T-helper 22 cell (primary cell): ENCODE results near the gene CBX5.

ENCODE experiments used
- DNase-seq: peaks from one replicate; pipeline ENCODE4 v3.0.0-alpha.2; 2020; ENCODE audit warnings: low read depth

The CBX5 gene

DNA sequence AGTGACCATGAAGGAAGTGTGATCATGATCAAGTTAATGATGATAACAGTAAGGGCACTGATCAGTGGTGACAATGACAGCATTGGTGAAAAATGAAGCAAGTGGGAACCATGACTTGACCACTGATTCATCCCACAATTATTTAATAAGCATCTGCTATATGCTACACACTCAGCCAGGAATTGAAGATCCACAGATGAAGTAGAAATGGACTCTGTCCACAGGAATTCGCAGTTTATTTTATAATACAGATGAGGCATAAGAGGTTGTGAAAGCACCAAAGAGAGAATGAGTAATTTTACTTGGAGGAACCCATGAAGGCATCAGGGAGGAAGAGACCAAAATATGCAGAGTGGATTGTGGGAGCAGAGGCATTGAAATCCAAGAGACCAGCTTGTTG, 57.3 kb downstream of the CBX5 start:
- DNase-seq: no peak

DNA sequence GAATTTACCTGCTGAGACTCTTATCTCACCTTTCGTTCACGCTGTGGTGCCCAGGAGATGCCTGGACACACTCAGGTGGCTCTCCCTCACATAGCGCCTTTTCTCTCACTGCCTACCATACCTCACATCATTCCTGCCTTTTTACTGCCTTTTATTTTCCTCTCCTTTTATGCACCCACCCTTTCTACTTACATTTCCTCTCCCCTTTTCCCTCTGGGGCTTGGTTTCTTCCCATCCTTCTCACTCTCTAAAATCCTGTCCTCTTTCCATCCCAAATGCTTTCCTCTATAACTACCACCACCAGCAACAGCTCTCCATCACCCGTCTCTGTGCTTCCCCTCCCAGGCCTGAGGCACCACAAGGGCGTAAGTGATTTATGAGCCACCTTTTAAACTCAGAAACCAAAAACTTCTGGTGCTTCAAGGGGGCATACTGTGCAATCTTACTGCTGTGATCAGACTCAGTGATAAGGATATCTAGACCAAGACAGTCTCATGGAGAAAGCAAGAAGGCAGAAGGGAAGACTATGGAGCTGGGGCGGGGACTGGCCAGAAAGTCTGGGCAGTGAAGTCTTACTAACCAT, 58.4 kb downstream of the CBX5 start:
- DNase-seq: no peak

DNA sequence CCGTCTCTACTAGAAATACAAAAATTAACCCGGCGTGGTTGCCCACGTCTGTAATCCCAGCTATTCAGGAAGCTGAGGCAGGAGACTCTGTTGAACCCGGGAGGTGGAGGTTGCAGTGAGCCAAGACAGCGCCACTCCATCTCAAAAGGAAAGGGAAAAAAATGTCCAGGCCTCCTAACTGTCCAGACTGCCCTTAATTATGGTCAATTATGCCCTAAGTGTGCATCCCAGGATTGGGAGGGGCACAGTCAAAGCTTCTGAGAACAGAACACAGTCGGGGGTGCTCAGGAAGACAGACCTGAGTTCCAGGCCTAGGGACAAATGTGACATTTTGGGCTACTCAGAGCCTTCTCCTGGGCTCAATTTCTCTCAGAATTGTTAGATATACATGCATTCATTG, 59.4 kb downstream of the CBX5 start:
- DNase-seq: no peak

DNA sequence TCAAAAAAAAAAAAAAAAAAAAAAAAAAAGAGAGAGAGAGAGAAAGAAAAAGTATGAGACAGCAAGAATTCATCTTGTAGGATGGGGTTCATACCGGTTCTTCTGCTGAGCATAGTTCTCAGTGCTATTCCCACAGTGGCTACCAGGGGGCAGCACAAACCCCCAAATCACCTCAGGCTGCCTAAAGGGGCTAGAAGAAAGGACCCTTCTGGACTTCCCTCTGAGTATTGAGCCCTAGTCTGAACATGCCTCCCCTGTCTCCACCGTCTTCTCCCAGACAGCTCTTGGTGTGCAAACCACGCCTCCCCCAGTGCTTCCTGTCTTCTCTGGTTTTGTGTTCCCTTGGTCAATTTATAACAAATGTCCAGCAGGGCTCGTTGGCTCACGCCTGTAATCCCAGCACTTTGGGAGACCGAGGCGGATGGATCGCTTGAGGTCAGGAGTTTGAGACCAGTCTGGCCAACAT, 59.8 kb downstream of the CBX5 start:
- peak; percentile 18 for DNase-seq

DNA sequence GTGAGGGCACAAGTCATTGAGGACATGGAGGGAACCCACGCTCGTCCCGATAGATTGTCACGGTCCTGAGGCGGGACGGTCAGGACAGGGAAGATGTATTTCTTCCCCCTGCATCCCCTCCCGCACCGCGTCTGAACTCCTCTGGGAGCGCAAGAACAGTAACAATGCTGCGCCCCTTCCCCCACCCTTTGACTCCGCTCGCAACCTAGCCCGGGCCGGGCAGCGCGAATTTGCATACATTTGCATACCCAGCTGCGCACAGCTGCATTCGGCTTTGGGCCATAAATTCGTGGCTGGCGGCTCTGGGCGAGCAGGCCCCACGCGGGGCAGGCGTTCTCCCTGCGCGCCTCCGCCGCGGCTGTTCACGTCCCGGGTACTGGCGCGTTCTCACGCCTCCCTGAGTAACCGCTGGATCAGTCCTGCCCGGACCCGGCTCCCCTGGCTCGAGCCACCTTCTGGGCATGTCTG, 62.1 kb downstream of the CBX5 start:
- no peak for DNase-seq

DNA sequence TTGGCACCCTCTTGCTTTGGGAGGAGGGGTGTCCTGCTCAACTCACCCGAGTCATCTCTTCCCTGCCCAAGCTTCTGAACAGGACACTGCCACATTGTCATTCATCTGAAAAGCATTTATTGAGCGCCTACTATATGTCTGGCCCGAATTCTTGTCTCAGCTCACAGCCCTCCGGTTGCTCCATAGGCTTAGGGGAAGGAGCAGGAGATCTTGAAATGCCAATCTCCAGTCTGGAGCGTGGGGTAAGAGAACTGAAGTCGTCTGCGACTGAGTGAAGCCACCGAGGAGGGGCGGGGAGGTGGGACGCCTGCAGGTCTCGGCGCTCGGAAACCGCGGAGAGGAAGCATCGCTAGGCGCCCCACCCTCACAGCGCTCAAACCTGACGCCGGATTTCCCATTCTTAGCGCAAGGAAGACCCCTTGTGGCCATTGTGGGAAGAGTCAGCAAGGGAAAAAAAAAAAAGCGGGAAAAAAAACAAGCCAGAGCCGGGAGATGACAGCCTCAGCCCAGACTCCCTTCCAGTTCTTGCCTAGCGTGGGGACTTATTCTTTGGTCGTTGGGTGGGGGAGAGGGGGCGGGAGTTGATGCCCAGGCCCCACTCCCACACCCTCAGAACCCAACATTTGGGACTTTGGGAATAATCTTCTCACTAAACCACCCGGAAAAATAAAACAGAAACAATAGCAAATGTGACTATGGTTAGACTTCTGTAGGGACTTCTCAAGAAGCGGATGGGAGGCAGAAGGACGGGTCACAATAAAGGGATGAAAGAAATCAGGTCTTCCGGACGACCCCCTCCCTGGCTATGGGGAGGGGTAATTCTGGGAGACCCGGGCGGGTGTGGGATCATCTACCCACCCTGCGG, 62.9 kb downstream of the CBX5 start:
- DNase-seq: peak; percentile 72

DNA sequence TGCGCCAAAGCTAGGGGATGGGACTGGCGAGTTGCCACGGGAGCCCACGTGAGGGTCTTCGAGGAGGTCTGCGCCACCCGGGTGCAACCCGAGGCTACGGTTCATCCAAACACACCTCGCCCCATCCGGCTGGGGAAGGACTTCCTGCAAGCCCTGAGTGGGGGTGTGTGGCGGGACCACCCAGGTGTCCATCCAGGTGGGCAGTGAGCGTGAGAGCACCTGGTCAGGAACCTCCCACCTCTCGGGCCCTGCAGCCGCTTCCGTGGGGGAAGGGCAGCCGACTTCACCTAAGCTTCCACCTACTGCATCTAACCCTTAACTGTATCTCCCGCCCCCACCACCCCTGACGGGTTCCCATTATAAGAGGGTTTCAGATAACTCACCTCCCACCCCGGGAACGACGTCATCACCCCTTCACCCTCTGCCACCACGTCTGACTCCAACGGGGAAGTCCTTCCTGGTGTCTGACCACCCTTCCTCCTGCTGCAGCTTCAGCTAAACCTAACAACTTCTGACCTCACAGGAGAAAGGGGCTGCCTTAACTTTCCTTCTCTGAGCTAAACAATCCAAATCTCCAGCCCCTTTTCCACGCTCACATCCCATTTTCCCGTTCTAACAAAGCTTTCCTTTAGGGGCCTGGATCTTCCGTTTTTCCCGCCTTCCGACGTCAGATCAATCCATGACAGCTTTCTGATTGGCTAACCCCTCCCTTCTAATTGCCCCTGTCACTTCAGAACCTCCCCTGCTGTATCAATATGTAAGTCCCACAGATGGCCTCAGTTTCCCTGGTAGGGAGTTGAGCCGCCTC, 63.7 kb downstream of the CBX5 start:
- peak; percentile 48 for DNase-seq

DNA sequence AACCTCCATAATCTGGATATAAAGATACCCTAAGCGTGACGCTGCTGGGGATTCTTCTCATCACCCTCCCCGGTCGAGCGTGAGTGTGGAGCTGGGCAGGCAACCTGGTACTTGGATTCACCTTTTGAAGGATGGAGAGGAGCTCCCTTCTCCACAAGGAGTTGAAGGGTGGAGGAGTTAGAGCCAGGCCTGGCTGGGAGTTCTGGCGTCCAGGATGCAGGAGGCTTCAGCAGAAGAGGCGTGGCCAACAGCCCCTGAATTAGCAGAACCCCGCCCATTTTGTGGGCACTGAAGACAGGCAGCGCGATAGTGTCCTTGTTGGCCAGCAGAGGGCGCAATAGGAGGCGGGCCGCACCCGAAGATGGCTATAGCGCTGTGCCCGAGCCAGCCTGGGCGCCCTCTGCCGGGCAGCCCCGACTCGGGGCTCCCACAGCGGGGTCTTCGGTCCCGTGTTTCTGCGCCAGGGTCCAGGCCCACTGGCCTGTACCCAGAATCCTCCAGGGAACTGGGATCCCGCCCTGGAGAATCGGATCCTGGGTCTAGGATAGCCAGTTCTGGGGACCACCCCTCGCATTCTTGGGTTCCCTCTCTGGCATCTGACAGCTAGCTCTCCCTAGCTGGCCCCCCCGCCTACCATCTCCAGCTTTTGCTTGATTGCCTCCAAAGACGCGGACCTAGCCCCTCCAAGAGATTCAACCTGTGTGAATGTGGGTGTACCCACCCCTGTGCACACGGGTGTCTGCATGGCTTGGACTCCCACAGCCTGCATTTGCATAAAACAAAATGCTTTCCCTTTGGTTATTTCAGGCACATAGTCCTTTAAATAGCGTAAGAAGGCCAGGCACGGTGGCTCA, 65.1 kb downstream of the CBX5 start:
- DNase-seq: peak; percentile 76

DNA sequence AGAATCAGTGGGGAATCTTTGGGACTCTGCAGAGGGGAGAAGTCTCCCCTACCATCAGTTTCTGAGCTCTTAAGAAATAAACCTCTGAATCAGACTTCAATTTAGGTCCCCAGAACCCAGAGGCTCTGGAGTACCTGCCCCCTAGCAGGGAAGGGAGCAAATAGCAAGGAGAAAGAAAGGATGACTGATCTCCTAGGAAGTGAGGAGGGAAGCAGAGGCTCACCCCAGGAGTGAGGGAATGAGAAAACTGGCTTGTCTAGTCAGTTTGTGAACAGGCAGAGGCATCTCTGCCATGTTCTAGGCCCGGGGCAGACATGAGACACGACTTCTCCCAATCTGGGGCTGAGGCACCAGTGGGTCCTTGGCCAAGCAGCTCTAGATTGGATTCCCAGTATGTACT, 66.8 kb downstream of the CBX5 start:
- no peak for DNase-seq

DNA sequence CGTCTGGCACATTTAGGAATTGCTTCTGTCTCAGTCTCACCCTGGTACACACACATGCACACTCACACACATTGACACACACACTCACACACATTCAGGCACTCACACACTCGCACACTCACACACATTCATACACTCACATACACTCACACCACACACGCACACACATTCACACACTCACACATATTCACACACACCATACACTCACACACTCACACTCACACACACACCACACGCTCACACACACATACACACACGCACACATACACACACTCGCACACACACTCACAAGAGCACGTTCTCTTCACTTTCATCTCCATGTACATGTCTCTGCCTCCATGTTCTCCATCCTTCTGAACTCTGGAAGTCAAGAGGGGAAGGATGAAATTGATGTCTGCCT, 68.0 kb downstream of the CBX5 start:
- no peak for DNase-seq

DNA sequence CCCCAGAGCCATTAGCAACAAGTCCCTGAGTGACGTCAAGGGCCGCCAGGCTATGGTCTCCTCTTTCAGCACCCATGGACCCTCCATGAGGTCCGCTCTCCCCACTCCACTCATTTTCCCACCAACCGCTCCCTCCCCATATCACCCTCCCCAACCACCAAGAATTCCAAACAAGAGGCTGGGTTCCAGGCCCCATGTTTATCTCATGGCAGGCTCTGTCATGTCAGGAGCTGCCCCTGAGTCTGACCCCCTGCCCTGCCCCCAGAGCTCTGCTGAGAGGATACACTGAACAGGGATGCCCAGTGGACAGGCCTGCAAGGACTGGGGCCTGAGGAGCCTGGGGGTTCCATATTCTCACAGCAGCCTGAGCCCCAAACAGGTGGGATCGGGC, 69.5 kb downstream of the CBX5 start:
- no peak for DNase-seq

DNA sequence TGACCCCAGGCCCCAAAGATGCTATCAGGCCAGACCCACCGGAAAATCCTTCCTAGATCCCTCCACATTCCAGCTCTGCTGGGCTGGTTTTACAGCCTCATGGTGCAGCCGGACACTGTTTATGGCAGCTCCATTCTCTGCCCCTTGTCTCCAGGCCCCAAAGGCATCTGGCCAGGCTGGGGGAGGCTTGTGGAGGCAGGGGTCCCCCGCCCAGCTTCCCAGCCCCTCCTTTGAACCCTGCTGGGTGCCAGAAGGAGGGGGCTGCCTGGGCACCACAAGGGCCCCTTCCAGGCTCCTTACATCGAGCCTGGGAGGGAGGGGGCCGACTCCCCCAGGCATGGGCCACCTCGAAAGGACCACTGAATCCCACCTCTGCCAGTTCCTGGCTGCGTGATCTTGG, 71.3 kb downstream of the CBX5 start:
- DNase-seq: no peak

DNA sequence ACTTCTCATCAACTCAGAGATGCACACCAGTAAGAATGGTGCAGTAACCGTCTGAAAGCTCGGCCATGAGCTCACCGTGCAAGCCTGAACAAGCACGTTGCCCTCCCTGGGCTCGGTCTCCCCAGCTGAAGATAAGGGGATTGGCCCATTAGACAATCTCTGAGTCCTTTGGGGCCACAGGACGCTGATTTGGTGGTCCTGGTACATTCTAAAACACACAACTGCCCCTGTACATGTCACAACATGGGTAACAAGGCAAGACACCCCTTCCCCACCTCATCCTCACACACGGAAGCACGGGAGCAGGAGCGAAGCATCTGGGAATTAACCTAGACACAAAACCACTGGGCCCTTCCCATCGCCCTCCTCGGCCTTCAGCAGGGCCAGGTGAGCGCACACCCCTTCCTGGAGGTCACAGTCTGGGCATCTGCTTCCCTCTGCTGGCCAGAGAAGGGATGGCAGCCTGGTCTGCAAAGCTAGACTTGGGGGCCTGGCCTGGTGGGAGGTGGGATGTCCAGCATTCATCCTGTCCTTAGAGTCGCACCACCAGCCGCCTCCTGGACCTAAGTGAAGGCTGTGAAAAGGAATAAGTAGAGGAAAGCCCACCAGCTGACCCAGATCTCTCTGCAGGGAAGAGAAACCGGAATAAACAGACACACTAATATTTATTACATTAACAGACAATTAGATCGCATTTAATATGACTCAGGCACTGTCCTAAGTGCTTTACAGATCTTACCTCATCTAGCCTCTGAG, 72.2 kb downstream of the CBX5 start:
- peak; percentile 42 for DNase-seq

DNA sequence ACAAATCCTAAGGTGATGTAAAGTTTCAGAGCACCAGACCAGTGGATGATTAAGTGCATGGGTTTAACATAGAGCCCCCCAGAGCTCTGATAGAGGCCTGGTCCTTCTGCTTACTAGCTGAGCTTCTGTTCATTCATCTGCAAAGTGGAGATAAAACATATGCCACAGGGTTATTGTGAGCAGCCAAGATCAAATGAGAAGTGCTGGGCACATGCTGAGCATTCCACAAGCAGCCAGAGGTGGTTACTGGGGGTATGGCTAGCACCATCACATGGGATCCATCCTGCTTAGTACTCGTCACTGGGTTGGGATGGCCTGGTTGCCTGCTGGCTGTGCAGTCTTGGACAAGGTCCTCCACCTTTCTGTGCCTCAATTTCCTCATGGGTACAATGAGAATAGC, 73.1 kb downstream of the CBX5 start:
- DNase-seq: no peak

DNA sequence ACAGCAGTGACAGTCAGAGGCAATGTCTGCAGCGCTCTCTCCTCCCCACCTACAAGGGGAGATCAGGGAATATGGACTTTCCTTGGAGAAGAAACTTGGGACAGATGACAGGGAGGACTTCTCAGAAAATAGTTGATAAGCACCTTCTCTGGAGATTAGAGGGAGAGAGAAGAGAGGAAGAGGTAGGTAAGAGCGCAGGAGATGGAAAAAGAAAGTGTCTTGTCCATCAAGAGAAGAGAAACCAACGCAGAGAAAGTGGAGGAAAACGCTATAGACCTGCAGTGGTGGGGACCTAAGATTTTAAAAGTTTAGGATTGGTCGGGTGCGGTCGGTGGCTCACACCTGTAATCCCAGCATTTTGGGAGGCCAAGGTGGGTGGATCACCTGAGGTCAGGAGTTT, 75.6 kb downstream of the CBX5 start:
- DNase-seq: no peak

DNA sequence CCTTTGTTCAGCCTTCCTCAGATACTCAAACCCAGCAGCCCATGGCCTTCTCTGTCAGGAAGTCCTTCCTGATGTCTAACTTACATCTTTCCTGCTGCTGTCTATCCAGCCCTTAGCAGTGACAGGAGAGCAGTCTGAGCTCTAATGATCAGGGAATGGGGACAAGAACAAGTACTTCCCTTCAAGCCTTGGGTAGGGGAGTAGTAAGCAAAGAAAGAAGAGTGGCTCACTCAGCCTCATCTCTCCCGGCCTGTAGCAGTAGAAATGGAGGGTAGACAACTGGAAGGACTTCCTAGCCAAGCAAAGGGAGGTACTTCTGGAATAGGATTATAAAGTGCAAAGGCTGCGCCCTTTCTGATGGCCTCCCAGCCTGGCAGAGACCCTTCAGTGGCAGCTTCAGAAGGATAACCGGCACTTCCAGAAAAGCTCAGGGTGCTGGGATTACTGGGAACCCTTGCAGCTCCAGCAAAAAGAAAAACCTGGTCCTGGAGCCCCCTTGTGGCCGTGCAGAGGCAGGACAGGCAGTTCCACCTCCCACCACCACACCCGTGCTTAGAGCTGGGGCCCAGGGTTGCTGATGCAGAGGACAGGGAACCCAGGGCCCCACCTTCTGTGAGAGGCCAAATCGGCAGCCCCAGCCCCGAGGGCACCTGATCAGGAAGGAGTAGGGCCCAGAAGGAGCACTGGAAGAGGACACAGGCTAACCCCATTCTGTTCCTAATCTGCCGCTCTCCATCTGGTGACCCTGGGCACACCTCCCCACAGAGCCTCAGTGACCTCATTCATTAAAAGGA, 78.7 kb downstream of the CBX5 start:
- peak; percentile 38 for DNase-seq

DNA sequence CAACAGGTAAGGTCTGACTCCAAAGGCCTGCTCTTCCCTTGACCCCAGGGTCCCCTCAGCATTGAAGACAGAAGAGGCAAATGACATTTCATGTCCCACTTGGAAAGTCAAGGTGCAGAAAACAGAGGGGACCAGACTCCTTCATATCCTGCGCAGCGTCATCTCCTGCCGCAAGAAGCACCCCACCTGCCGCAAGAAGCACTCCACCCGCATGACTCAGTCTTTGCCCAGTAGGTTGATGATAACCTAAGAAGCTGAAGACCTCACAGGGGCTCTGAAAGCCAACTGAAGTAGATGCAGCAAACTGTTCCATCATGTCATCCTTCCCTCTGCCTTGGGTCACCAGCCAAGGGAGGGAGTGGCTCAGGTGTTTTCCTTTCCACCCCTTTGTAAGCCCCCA, 79.5 kb downstream of the CBX5 start:
- DNase-seq: no peak

DNA sequence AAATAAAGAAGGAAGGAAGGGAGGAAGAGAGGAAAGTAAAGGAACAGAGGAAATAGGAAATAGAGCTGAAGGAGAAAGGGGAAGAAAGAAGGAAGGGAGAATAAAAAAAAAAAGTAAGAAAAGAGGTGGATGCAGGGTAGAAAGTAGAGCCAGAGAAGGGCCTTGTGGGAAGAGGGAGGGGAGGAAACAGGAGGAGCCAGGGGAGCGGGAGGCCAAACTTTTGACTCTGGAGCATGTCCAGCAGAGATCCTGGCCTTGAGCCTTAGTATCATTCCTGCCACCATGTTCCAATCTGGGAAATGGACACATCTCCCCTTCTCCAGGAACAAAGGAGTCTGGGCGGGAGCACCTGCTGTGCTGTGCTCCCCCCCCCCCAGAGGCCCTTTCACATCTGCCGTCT, 80.0 kb downstream of the CBX5 start:
- no peak for DNase-seq

DNA sequence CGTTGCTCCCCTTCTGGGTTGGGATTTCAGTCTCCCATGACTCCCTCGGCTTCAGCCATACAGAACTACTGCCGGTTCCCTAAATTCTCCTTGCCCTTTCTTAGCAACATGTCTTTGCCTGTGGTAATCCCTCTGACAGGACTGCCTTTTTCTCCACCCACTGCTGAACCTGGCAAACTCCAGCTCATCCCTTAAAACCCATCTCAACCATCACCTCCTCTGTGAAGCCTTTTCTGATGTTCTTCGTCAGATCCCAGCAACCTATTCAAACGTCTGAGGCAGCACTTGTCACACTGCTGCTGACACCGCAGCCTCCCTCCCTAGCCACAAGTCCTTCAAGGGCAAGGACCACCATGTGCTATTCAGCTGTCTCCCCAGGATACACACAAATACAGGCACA, 80.9 kb downstream of the CBX5 start:
- DNase-seq: no peak

DNA sequence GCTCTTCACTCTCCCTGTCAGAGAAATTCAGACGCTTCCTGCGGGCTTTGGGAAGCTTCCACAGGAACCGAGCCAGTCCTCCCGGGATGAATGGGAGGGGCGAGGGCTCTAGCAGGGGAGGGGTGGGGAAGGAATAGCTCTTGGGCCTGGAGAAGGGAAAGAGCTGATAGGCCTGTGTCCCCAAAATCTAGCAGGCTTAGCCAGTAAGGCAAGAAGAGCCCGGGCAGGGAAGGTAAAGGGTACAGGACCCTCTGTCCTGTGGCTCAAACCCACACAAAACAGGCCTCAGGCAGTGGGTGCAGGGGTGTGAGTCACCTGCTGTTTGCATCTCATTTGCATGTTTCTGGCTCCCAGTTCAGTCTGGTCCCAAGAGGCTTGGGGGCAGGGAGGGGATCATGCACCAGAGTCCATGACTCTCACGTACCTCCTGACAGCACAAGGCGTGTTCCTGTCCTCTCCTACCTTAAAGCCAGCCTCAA, 82.5 kb downstream of the CBX5 start:
- DNase-seq: no peak
